Prostate gland (tissue), 2 donors: ENCODE results near the gene ADAMTSL1.

Experiments used
- POLR2A ChIP-seq: fragments of 450-650 bp; IDR thresholded peaks from one replicate; pipeline ENCODE4 v1.6.1; 2016; ENCODE audit warnings: antibody characterized with exemption, mild to moderate bottlenecking
- TF ChIP-seq, protein P1 (sequence below), 4 experiments: fragments of 200-600 bp in 2 of 4; fragments of 450-650 bp in 2 of 4; sonication (generic) in 2 of 4; IDR thresholded peaks; 1 replicate in 3 of 4; 2 replicates in 1 of 4; pipeline ENCODE4 v1.5.1; 2016 to 2019; ENCODE audit warnings: antibody characterized with exemption in 4 of 4, mild to moderate bottlenecking in 2 of 4, moderate library complexity in 2 of 4

DNA sequence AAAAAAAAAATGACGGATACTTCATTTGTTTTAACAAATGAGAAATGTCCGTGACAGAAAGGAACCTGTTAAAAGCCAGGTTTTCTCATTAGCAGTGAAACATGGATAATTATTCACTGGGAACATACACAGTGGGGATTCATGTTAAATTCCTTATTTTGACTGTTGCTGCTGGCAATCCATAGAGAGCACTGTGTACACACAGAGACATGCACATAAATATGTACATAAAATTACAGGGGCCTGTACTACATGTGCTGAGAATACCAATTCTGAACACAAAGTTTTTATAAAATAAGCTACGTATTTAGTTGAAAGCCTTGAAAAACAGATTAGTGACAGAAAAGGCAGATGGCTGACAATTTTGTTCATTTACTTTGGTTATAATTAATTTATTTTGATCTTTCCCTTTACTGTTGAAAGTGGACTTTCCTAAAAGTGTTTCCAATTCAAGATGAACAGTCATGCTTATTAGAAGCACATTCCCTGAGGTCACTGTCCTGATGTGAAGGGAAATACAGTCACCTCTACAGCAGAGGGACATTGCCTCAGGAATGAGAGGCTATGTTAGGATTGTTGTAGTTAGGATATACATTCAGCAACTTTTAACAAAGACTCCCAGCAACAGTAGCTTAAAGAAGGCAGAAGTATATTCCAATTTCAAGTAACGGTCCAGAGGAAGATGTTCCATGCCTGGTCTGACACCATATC, 392.3 kb downstream of the ADAMTSL1 start:
- no peak for TF ChIP-seq POLR2A
- TF ChIP-seq, protein P1, sequence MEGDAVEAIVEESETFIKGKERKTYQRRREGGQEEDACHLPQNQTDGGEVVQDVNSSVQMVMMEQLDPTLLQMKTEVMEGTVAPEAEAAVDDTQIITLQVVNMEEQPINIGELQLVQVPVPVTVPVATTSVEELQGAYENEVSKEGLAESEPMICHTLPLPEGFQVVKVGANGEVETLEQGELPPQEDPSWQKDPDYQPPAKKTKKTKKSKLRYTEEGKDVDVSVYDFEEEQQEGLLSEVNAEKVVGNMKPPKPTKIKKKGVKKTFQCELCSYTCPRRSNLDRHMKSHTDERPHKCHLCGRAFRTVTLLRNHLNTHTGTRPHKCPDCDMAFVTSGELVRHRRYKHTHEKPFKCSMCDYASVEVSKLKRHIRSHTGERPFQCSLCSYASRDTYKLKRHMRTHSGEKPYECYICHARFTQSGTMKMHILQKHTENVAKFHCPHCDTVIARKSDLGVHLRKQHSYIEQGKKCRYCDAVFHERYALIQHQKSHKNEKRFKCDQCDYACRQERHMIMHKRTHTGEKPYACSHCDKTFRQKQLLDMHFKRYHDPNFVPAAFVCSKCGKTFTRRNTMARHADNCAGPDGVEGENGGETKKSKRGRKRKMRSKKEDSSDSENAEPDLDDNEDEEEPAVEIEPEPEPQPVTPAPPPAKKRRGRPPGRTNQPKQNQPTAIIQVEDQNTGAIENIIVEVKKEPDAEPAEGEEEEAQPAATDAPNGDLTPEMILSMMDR (IDR thresholded peaks at IDR 0.05) = no peak
